OCI-M1 (cell line): Measurements from ENCODE around the gene FAM117A.

Experiments used
- DNase-seq: peaks from one replicate; lab custom pipeline; 2025; lab: John Stamatoyannopoulos, UW

FAM117A gene

DNA sequence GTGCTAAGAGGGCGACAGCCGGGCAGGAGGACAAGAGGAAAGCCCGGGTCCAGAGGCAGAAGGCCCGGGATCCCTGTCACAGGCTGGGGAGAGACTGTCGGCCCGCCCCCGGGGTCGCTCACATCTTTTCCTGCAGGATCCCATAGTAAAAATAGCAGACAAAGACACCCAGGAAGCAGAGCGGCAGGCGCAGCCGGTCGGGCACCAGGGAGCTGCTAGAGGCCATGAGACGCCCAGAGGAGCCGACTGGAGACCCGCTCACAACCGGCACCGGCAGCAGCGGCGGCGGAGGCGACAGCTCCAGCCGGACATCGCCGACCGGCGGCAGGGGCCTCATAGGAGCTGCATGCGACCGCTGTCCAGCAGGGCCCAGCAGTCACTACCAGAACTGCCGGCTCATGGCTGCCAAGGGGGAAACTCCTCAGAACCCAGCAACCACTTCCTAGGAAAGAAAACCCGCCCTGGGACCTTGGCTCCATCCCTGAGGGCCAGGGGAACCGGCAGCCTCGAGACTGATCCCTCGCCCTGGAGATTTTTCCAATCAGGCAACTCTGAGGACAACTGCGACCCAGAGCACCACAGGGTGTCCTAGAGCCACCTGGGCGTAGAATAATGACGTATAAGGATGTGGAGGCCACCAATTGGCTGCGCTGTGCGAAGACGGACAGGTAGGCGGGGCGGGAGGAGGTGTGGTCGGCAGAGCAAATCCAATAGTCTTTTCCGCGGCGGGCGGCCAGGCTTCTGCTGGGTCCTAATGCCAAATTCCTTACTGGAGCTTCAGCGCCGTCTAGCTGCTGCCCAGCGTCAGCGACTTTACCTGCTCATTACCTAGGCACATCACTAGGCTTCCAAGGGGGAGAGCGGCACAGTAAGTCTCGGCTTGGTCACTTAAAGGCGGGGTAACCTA is 56.1 kb downstream of the FAM117A start, which contains the start of gene SLC35B1:
Gene SLC35B1 (minus strand): TSS at position 357 of the 907 bp plus-strand sequence. CDS start 131 bp downstream, at position 226.
- DNase-seq, result peak; percentile 99

DNA sequence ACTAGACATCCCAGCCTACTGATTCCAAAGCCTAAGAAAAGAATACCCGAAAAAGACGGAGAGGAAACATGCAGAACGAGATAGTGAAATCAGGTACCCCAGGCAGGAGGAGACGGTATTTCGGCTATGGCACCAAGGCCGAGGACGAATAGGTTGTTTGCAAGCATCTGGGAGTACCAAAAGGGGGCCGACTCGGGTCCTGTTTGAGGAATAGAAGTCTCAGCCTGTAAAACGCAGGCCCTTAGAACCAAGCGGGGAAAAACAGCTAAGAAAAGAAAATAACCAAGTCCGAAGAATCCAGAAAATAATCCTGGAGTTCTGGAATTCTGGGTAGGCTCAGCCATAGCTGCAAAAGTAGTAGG is 56.7 kb downstream of the FAM117A start:
- peak; percentile 40 for DNase-seq

- DNase-seq, result no peak
Measured at GRCh38 chr17:49705254-49705653, 58.7 kb downstream of the FAM117A start.

GRCh38 chr17:49703557-49704277 is 60.2 kb downstream of the FAM117A start:
- DNase-seq, result peak; percentile 34

DNA sequence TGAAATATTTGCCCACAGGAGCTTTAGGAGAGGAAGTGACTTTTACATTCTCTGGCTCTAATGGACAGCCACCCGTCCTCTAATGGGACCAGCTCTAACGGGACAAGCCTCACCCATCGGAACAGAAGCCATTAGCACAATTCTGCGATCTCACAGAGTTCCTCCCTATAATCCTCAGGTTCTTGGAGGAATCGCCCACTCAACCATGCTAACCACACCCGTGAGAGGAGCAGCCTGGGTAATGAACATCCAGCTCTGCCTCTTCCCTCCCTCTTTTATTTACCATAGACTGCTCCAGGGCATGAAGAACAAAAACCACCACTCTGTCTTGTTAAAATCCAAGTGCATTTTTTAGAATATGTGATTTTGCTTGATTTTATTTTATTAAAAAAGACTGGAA is 63.0 kb downstream of the FAM117A start:
- no peak for DNase-seq

- no peak for DNase-seq
Measured at GRCh38 chr17:49699966-49700575, 63.9 kb downstream of the FAM117A start.

- DNase-seq, result no peak
Measured at GRCh38 chr17:49698005-49698404, 65.9 kb downstream of the FAM117A start.

DNA sequence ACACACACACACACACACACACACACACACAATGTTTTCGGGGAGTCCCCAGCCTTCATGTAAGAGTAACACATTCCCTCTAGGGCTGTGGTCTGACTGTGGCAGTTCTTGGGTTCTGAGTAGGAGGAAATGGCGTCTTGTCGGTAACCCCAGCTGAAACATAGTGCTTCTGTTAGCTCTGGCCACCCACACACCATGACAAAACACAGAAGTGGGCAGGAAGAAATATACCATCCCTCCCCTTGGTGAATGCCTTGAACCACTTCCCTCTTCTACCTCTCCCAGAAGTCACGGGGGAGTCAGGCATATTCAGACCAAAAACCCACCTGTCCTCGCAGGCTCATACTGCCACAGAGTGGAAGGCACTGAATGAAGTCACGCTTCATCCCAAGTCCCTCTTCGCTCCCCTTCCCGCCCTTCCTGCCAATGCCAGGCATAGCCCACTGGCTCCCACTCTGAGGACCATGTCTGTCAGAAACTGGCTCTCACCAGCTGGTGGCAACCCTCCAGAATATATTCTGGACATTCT is 67.6 kb downstream of the FAM117A start:
- DNase-seq, result peak; percentile 34

- no peak for DNase-seq
Measured at GRCh38 chr17:49695698-49696232, 68.2 kb downstream of the FAM117A start.

GRCh38 chr17:49694847-49695697 is 68.9 kb downstream of the FAM117A start:
- peak; percentile 68 for DNase-seq

DNA sequence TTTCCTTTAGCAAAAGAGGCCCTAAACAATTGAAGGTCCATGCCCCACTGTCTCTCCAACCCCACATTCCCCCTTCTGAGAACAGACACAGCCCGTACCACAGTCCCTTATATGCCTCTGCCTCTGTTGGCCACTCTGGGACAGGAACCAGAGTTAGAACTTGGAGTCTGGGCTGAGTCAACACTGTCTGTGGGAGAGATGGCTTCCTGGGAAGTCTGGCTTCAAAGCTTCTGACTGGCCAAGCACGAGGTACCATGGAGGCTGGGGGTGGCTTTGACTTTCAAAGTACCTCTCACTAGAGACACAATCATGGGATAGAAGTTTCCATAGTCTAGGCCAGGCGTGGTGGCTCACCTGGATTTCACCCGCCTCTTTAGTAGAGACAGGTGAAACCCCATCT is 71.2 kb downstream of the FAM117A start:
- no peak for DNase-seq

DNA sequence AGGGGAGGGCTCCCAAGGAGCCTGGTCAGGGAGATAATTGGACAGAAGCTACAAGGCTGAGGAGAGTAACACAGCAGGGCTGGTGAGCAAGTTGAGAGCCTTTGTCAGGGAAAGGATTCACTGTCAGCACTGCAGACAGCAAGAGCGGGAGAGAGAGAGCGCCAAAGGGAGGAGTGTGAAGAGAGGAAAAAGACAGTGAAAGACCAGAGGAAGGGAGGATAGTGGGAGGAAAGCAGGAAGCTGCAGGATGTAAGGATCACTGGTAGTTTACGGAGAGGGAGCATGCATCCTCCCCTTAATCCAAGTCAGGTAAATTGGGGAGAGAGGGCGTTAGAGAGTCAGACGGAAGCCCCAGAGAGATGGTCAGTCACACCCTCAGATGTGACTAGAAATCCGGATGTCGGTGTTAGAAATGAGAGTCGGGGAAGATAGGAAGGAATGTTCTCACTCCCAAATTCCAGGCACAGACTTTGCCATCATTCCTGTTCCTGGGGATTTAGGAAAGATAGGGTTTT is 72.2 kb downstream of the FAM117A start:
- no peak for DNase-seq

DNA sequence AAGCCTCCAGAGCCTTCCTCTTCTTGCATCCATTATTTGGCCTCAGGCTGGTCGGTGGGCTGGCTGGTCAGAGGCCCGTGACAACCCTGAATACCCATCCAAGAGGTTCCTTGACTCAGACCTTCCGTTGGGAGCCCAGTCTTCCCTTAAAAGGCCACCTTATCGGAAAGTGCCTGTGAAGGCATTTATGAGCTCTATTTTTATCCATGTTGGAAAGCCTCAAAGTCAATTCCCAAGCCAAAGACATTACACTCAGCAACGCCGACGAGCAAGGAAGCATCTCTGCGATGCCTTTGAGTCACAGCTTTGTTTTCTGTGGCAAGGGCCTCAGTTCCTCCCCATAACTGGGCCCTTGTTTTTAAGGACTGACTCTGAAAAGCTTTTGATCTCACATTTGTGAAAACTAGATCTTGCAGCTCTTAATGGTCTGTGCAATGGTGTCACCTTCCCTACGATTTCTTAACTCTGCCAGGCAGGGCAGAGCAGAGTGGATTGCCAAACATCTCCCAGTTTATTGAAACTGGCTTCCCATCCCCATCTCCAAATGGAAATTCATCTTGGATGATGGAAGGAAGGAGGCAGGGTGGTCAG is 72.8 kb downstream of the FAM117A start:
- DNase-seq, result no peak

DNA sequence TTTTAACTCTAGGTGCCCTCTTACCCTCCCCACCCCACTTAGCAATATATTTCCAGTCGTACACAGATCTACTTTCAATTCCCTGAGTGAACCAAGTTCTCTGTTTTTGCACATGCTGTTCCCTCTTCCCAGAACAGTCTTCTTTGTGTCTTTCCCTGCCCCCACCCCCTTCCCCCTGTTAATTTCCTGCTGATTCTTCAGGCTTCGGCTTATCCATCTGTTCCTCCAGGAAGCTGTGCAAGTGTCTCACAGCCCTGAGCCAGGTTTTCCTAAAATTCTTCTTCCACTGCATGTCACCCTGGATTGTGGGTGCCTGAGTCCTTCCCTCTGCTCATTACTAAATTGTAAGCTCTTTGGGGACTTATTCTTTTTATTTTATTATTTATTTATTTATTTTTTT is 73.7 kb downstream of the FAM117A start:
- no peak for DNase-seq

DNA sequence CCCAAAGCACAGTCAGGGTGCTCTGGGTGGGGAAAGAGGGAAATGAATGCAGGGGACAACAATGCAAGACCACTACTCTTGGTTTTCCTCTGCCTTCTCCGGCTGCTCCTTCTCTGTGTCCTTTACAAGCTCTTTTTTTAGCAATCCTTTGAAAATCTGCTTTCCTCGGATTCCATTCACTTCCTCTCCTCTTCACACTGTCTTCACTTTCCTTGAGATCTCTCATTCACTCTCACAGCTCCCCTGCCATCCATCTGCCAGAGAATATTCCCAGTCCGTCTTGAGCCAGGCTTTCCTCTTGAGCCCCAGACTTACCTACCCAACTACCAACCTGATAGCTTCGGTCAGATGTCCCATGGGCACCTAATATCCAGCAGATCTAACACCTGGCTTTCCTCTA is 75.1 kb downstream of the FAM117A start:
- DNase-seq, result no peak

- DNase-seq, result no peak
Measured at GRCh38 chr17:49687878-49688491, 75.9 kb downstream of the FAM117A start.

GRCh38 chr17:49681106-49681979 is 82.6 kb downstream of the FAM117A start:
- no peak for DNase-seq

DNA sequence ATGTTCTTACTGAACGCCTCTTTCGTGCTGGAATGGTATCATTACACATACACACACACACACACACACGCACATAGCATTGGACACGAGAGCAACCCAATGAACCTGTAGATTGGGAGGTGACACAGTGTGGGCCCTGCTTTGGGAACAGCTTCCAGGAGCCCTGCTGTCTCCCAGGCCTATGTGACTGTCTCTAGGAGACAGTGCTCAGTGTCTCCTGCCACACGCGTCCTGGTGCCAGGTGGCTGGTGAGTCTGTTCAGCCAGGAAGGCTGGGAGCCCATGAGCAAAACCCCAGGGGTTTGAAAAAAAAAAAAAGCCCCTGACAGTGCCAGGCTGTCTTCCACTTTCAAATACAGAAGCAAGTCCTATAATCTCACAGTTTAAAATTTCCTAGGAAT is 83.6 kb downstream of the FAM117A start:
- no peak for DNase-seq
